ENCODE data around the gene CA10. TPM values are rescaled to one million over a fixed set of nuclear protein-coding genes. Genes with fewer than 3 reads are reported as not detected.

The CA10 gene
- total RNA-seq, 1 donor from 2014 or later = 2.2 TPM

DNA sequence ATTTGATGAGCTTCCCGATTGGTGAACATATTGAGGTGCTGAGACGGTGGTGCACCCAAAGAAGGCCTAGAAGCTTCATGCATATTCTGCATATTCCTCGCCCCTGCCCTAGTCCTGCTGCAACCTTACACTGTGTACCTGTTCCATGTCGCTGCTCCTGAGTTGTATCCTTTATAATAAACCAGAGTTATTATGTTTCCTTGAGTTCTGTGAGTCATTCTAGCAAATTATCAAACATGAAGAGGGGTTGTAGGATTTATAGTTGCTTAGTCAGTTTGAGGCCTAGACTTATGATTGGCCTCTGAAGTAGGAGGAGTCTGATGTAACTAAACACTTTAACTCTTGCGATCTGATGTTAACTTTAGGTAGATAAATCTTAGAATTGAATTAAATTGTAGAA, 436.8 kb downstream of the CA10 start:
- no peak overlapping the region for H3K27ac Mint-ChIP-seq
- peaks cover 3% of the 10 kb centered on the region for H3K27me3 Mint-ChIP-seq
- H3K4me3 Mint-ChIP-seq = no peak overlapping the region
- TF ChIP-seq, protein P1, sequence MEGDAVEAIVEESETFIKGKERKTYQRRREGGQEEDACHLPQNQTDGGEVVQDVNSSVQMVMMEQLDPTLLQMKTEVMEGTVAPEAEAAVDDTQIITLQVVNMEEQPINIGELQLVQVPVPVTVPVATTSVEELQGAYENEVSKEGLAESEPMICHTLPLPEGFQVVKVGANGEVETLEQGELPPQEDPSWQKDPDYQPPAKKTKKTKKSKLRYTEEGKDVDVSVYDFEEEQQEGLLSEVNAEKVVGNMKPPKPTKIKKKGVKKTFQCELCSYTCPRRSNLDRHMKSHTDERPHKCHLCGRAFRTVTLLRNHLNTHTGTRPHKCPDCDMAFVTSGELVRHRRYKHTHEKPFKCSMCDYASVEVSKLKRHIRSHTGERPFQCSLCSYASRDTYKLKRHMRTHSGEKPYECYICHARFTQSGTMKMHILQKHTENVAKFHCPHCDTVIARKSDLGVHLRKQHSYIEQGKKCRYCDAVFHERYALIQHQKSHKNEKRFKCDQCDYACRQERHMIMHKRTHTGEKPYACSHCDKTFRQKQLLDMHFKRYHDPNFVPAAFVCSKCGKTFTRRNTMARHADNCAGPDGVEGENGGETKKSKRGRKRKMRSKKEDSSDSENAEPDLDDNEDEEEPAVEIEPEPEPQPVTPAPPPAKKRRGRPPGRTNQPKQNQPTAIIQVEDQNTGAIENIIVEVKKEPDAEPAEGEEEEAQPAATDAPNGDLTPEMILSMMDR (conservative IDR thresholded peaks at IDR 0.05) = no peak
- DNase-seq (ENCODE audit: extremely low spot score, unreplicated experiment) = no peak
- no peaks in the 10 kb centered on the region for H3K36me3 Mint-ChIP-seq
- H3K9me3 Mint-ChIP-seq = no peaks in the 10 kb centered on the region
- peaks cover 7% of the 10 kb centered on the region for H3K4me1 Mint-ChIP-seq (ENCODE audit: unreplicated experiment)

DNA sequence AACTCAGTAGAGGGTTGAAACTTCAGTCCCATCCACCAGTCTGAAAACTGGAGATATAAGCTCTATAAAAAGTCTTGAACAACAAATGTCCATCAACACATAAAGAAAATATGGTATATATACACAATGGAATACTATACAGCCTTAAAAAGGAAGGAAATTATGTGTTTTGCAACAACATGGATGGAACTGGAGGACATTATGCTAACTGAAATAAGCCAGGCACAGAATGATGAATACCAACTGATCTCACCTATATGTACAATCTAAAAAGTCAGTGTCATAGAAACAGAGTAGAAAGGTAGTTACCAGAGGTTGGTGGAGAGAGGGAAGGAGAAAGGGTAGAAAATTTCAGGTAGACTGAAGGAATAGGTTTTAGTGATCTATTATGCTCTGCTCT, 438.1 kb downstream of the CA10 start:
- Mint-ChIP-seq H3K9me3 (no peaks in the 10 kb centered on the region), H3K4me3 (no peak overlapping the region), H3K4me1 (ENCODE audit: unreplicated experiment) (peaks cover 7% of the 10 kb centered on the region), H3K36me3 (no peaks in the 10 kb centered on the region), H3K27ac (no peak overlapping the region), H3K27me3 (peaks cover 3% of the 10 kb centered on the region)
- TF ChIP-seq, protein P1 (conservative IDR thresholded peaks at IDR 0.05) = no peak
- DNase-seq (ENCODE audit: extremely low spot score, unreplicated experiment) = no peak

DNA sequence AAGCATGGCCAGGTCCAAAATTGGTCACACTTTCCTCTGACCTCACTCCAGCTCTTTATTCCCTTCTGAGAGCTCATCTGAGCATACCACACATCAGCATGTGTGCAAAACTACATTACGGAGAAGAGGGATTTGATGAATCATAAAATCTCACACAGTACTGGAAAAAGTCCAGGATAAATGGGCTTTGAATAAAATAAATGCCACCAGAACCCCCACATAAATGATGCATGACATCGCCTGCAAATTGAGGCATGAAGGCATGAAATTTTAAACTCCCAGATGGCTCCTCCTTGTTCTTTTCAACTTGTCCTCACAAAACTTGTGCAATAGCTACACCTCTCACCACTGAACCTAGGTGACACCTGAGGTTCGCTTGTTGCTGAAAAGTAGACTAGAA, 439.5 kb downstream of the CA10 start:
- H3K4me1 Mint-ChIP-seq (ENCODE audit: unreplicated experiment) = peaks cover 7% of the 10 kb centered on the region
- H3K9me3 Mint-ChIP-seq = no peaks in the 10 kb centered on the region
- DNase-seq (ENCODE audit: extremely low spot score, unreplicated experiment) = no peak
- TF ChIP-seq, protein P1 (conservative IDR thresholded peaks at IDR 0.05) = no peak
- no peaks in the 10 kb centered on the region for H3K36me3 Mint-ChIP-seq
- H3K4me3 Mint-ChIP-seq = no peak overlapping the region
- no peak overlapping the region for H3K27ac Mint-ChIP-seq
- peaks cover 3% of the 10 kb centered on the region for H3K27me3 Mint-ChIP-seq

DNA sequence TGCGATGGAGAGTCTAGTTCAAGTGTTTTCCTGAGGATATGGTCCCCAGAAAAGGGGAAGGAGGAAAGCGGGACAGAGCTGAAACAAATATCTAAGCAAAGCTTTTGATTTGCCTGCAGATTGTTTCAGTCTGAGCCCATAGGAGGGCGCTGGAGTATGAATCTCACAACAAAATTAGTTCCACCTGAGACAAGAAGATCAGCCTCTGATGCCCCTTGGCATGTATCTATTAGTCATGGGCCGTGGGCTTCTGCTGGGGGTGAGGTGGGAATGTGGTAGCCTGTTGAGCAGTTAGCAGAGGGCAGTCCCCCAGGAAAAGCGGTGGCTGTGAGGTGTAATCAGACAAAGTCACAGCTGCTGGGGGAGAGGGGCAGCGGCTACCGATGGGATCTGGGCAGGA, 446.9 kb downstream of the CA10 start:
- no peak for DNase-seq (ENCODE audit: extremely low spot score, unreplicated experiment)

DNA sequence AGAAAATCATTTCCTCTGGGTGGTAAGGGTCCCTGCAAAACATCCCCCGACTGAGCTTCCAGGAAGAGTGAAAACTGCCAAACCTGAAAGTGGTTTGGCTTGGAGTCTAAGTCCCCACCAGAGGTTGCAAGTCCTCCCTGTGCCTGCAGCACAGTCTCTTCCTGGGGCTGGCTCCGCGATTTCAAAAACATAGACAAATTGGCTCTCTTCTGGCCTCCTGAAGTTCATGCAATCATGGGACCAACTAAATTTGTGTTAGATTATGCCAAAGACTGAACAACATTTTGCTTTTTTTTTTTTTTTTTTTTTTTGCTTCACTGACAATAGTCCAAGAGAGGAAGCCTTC, 447.9 kb downstream of the CA10 start:
- H3K4me3 Mint-ChIP-seq = no peak overlapping the region
- H3K9me3 Mint-ChIP-seq = no peaks in the 10 kb centered on the region
- H3K27ac Mint-ChIP-seq = no peak overlapping the region
- DNase-seq (ENCODE audit: extremely low spot score, unreplicated experiment) = no peak
- TF ChIP-seq, protein P1 (conservative IDR thresholded peaks at IDR 0.05) = no peak
- H3K27me3 Mint-ChIP-seq = peaks cover 30% of the 10 kb centered on the region
- no peaks in the 10 kb centered on the region for H3K36me3 Mint-ChIP-seq
- H3K4me1 Mint-ChIP-seq (ENCODE audit: unreplicated experiment) = peaks cover 6% of the 10 kb centered on the region

More for the DNA sequence above, 446.9 kb downstream of the CA10 start:
- Mint-ChIP-seq H3K36me3 (no peaks in the 10 kb centered on the region), H3K27me3 (peaks cover 29% of the 10 kb centered on the region), H3K9me3 (no peaks in the 10 kb centered on the region), H3K4me1 (ENCODE audit: unreplicated experiment) (peaks cover 1% of the 10 kb centered on the region), H3K27ac (no peak overlapping the region), H3K4me3 (no peak overlapping the region)
- TF ChIP-seq, protein P1 (conservative IDR thresholded peaks at IDR 0.05) = no peak

Data from type B pancreatic cell (in vitro differentiated cells).